HepG2 (cell line): Measurements from ENCODE around the gene GCN1. TPM values are rescaled to one million over a fixed set of nuclear protein-coding genes. Genes with fewer than 3 reads are reported as not detected.

ENCODE experiments used
- ATAC-seq: fragments of 200-7000 bp; cut with Tn5 transposase; 3 replicates; pipeline ENCODE4 v1.9.1; 2020; ENCODE audit warnings: mild to moderate bottlenecking, moderate library complexity
- BruUV-seq: library from RNA; stranded (reverse); fragments of 400-500 nt; replicated peaks from 2 replicates; lab custom pipeline; 2021; lab: Mats Ljungman, UMichigan
- CTCF ChIA-PET: fragments of 300-600 bp; formaldehyde crosslinking; extraction: SDS; loops from one replicate; lab custom pipeline; 2021; ENCODE audit warnings: low total read pairs, inconsistent platforms, low intra/inter-chr PET ratio; lab: Yijun Ruan, JAX
- POLR2A ChIA-PET: fragments of 350-600 bp; sonication (Branson Sonifier 250); formaldehyde crosslinking; loops from one replicate; lab custom pipeline; 2020; ENCODE audit warnings: antibody characterized with exemption, inconsistent platforms; lab: Yijun Ruan, JAX
- DNase-seq: peaks from one replicate; pipeline ENCODE4 v3.0.0-alpha.2; 2015; ENCODE audit warnings: low spot score
- FAIRE-seq: peaks from 3 replicates; lab custom pipeline; 2011; peaks lifted over from hg19 to GRCh38; lab: Jason Lieb, UNC
- H2AFZ ChIP-seq: one replicate; pipeline ENCODE4 v1.6.1; 2011; ENCODE audit warnings: low read length, inconsistent platforms
- H3K27ac ChIP-seq: fragments of 300-600 bp; 3 replicates; pipeline ENCODE4 v1.8.0; 2011; ENCODE audit warnings: mixed run types, mild to moderate bottlenecking, mixed read lengths, low read length, inconsistent platforms; ENCODE audit not compliant: insufficient read depth; ENCODE audit errors: extremely low read length
- H3K27me3 ChIP-seq, 2 experiments: fragments of 200-600 bp in 1 of 2; 2 replicates in 1 of 2; 3 replicates in 1 of 2; pipeline versions ENCODE4 v1.6.0 to v1.8.0; 2011; ENCODE audit warnings: low read length in 2 of 2, mild to moderate bottlenecking in 2 of 2, moderate library complexity in 2 of 2, inconsistent platforms in 1 of 2; ENCODE audit not compliant: insufficient read depth in 2 of 2, control insufficient read depth in 1 of 2
- H3K36me3 ChIP-seq, 2 experiments: fragments of 200-600 bp in 1 of 2; replicated peaks in 1 of 2; 2 replicates in 1 of 2; 3 replicates in 1 of 2; pipeline versions ENCODE4 v1.5.1 to v1.8.0; 2011; ENCODE audit warnings: low read length in 2 of 2, inconsistent platforms in 1 of 2; ENCODE audit not compliant: insufficient read depth in 2 of 2, control insufficient read depth in 1 of 2
- H3K4me1 ChIP-seq: 2 replicates; pipeline ENCODE4 v1.5.1; 2012; ENCODE audit warnings: low read length, inconsistent platforms; ENCODE audit not compliant: insufficient read depth
- H3K4me2 ChIP-seq: 2 replicates; pipeline ENCODE4 v1.6.0; 2011; ENCODE audit warnings: low read depth, low read length, inconsistent platforms
- H3K4me3 ChIP-seq, 3 experiments: fragments of 200-600 bp in 1 of 3; sonication (generic), shearing (Covaris generic) in 1 of 3; replicated peaks in 1 of 3; 2 replicates each; pipeline ENCODE4 v1.5.1; 2011 to 2016; ENCODE audit warnings: low read length in 3 of 3, inconsistent platforms in 2 of 3, low read depth in 2 of 3, mild to moderate bottlenecking in 2 of 3, control low read depth in 1 of 3, mixed read lengths in 1 of 3; ENCODE audit not compliant: insufficient read depth in 1 of 3
- H3K79me2 ChIP-seq: one replicate; pipeline ENCODE4 v1.6.1; 2011; ENCODE audit warnings: low read length, inconsistent platforms; ENCODE audit not compliant: insufficient read depth
- H3K9ac ChIP-seq: 2 replicates; pipeline ENCODE4 v1.6.0; 2011; ENCODE audit warnings: mild to moderate bottlenecking, low read depth, low read length, inconsistent platforms; ENCODE audit not compliant: insufficient read depth
- H3K9me3 ChIP-seq: 2 replicates; pipeline ENCODE4 v1.5.1; 2012; ENCODE audit warnings: mild to moderate bottlenecking, low read length
- H4K20me1 ChIP-seq: 2 replicates; pipeline ENCODE4 v1.6.0; 2011; ENCODE audit warnings: inconsistent platforms, mild to moderate bottlenecking, low read length, moderate library complexity; ENCODE audit not compliant: insufficient read depth
- AGO2 ChIP-seq: fragments of 200-400 bp; formaldehyde crosslinking; optimal IDR thresholded peaks from 2 replicates; pipeline ENCODE3; 2017; ENCODE audit warnings: mild to moderate bottlenecking, low read depth, low read length, moderate library complexity
- AKNA ChIP-seq: sonication (generic); formaldehyde crosslinking; IDR thresholded peaks from 2 replicates; pipeline ENCODE4 v1.4.0; 2020; ENCODE audit warnings: missing genetic modification reagents, borderline replicate concordance
- GABPB1 ChIP-seq: IDR thresholded peaks from 2 replicates; pipeline ENCODE4 v1.6.1; 2016; ENCODE audit warnings: mild to moderate bottlenecking, missing genetic modification reagents, moderate library complexity, missing compliant biosample characterization
- HNRNPL ChIP-seq: fragments of 200-400 bp; formaldehyde crosslinking; IDR thresholded peaks from 2 replicates; pipeline ENCODE4 v1.6.1; 2017; ENCODE audit warnings: mild to moderate bottlenecking, low read depth, low read length
- PCBP1 ChIP-seq: fragments of 200-400 bp; formaldehyde crosslinking; IDR thresholded peaks from 2 replicates; pipeline ENCODE4 v1.6.1; 2017; ENCODE audit warnings: mild to moderate bottlenecking, low read depth, low read length, borderline replicate concordance
- PREB ChIP-seq: sonication (generic); formaldehyde crosslinking; IDR thresholded peaks from 2 replicates; pipeline ENCODE4 v1.4.0; 2020; ENCODE audit warnings: missing genetic modification reagents
- THAP7 ChIP-seq: sonication (generic); formaldehyde crosslinking; IDR thresholded peaks from 2 replicates; pipeline ENCODE4 v1.8.1; 2023; ENCODE audit warnings: mild to moderate bottlenecking, missing genetic modification reagents
- XRCC5 ChIP-seq: fragments of 200-400 bp; formaldehyde crosslinking; optimal IDR thresholded peaks from 2 replicates; pipeline ENCODE3; 2017; ENCODE audit warnings: mild to moderate bottlenecking, low read length
- ZFP41 ChIP-seq: sonication (generic); formaldehyde crosslinking; IDR thresholded peaks from 2 replicates; pipeline ENCODE4 v1.4.0; 2020; ENCODE audit warnings: mild to moderate bottlenecking, missing genetic modification reagents, borderline replicate concordance
- ZNF160 ChIP-seq: sonication (generic); formaldehyde crosslinking; IDR thresholded peaks from 2 replicates; pipeline ENCODE4 v1.8.0; 2022; ENCODE audit warnings: mild to moderate bottlenecking, inconsistent platforms, missing genetic modification reagents
- ZNF280D ChIP-seq: sonication (generic); formaldehyde crosslinking; IDR thresholded peaks from 2 replicates; pipeline ENCODE4 v1.5.1; 2020; ENCODE audit warnings: mild to moderate bottlenecking, missing genetic modification reagents
- WGBS: methylation state at CpG from one replicate; pipeline ENCODE4 v1.1.6; 2017; ENCODE audit warnings: low lambda C conversion rate; 5-methylcytosine and 5-hydroxymethylcytosine counted together
- in situ Hi-C: cut with HindIII; loops from 2 replicates; pipeline ENCODE4 v1.10.0; 2017; ENCODE audit warnings: low pct_unique_long_range_greater_than_20kb; ENCODE audit not compliant: extremely low pct_ligation_motif_present
- intact Hi-C: fragments of 100-400 bp; cut with micrococcal nuclease; formaldehyde crosslinking; loops from one replicate; pipeline ENCODE4 v1.10.0; 2022; ENCODE audit not compliant: unreplicated experiment
- polyA plus RNA-seq, 8 experiments: library from polyadenylated mRNA; depleted of rRNA in 3 of 8; stranded (reverse) in 7 of 8; unstranded in 1 of 8; fragments of >200 nt; fragmentation: Illumina TruSeq in 4 of 8; extraction: Trizol in 4 of 8; gene quantifications; 2 replicates each; pipeline versions ENCODE4 v1.2.1 to v1.2.3, GENCODE V29; 2011 to 2016; ENCODE audit warnings: low read depth in 4 of 8, missing spikeins in 1 of 8, mixed read lengths in 1 of 8; ENCODE audit not compliant: insufficient read depth in 1 of 8
- total RNA-seq, 5 experiments: library from RNA; depleted of rRNA; stranded (reverse); fragments of >200 nt; fragmentation: Illumina TruSeq; extraction: Trizol; gene quantifications; 2 replicates each; pipeline ENCODE4 v1.2.3, GENCODE V29; 2016; ENCODE audit warnings: low read depth in 1 of 5
- TF ChIP-seq, protein P1 (sequence below): sonication (generic); formaldehyde crosslinking; IDR thresholded peaks from 2 replicates; pipeline ENCODE4 v1.4.0; 2020; ENCODE audit warnings: mild to moderate bottlenecking, low read depth, missing genetic modification reagents

The GCN1 gene
- total and polyA plus RNA-seq, 2 of the 13 experiments (the other 11 are each of a cell fraction or from before 2014, with no cell fraction given) = 58.2 to 83.0 TPM

DNA sequence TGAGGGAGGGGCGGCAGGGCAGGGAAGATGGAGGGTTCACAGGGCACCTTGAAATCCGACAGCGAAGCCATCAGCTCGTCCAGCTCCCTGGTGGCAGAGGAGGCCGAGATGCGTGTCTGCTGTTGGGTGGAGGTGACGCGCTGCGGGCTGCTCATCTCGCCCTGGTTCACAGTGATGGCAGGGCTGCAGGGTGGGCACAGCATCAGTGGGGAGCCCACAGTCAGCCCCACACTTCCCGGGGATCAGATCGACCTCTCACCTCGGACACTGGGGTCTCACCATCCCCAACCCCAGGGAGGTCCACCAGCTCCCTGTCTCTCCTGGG, 27.0 kb upstream of the GCN1 start:
- CTCF ChIA-PET = no interaction called here

More for the DNA sequence above, 27.0 kb upstream of the GCN1 start:
- in situ Hi-C loops = no loop called here
- H3K4me2 ChIP-seq = no peak overlapping the region
- H3K9ac ChIP-seq = peak overlapping the region; percentile 28
- H3K9me3 ChIP-seq = no peaks in the 10 kb centered on the region
- no peak overlapping the region for H3K4me3 ChIP-seq
- no peaks in the 10 kb centered on the region; a peak in 1 of 5 replicates for H3K27me3 ChIP-seq
- intact Hi-C loops = no loop called here
- FAIRE-seq (no peak), DNase-seq (no peak), ATAC-seq (no peak)
- H3K27ac ChIP-seq = peak overlapping the region; percentile 55
- peaks cover 2% of the 10 kb centered on the region for H3K79me2 ChIP-seq
- no peak overlapping the region for H2AFZ ChIP-seq
- TF ChIP-seq ZFP41 (CRISPR knock-in tag) (no peak), AKNA (no peak), AGO2 (peak; percentile 16), ZNF280D (CRISPR knock-in tag) (no peak), PCBP1 (0 out of 2 replicates have a peak, but pooled peaks have one; percentile 23), PREB (CRISPR knock-in tag) (no peak), HNRNPL (0 out of 2 replicates have a peak, but pooled peaks have one; percentile 8), THAP7 (CRISPR knock-in tag) (no peak), XRCC5 (no peak), GABPB1 (peak; percentile 2; the same call in 1 of the 2 replicates), ZNF160 (no peak)
- TF ChIP-seq, protein P1, sequence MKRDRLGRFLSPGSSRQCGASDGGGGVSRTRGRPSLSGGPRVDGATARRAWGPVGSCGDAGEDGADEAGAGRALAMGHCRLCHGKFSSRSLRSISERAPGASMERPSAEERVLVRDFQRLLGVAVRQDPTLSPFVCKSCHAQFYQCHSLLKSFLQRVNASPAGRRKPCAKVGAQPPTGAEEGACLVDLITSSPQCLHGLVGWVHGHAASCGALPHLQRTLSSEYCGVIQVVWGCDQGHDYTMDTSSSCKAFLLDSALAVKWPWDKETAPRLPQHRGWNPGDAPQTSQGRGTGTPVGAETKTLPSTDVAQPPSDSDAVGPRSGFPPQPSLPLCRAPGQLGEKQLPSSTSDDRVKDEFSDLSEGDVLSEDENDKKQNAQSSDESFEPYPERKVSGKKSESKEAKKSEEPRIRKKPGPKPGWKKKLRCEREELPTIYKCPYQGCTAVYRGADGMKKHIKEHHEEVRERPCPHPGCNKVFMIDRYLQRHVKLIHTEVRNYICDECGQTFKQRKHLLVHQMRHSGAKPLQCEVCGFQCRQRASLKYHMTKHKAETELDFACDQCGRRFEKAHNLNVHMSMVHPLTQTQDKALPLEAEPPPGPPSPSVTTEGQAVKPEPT = no peak
- no peaks in the 10 kb centered on the region for H4K20me1 ChIP-seq
- H3K4me1 ChIP-seq = peaks cover 64% of the 10 kb centered on the region
- POLR2A ChIA-PET = interaction anchor here (3.6 to 8.2 kb wide), 3 partner anchors 8 to 70 kb away, joined by 30 to 115 read pairs (median 80); partner anchors contain the start of genes RNU4-1, RNU4-2 and RPLP0
- no TSS peak for BruUV-seq
- peaks cover 14 to 27% of the 10 kb centered on the region in 2 experiments for H3K36me3 ChIP-seq
- WGBS = 98% methylated on average over 11 of the region's 13 CpGs
